ENCODE data around the gene TBC1D10A. TPM values are rescaled to one million over a fixed set of nuclear protein-coding genes. Genes with fewer than 3 reads are reported as not detected.

TBC1D10A gene
- total RNA-seq, 1 donor from 2014 or later: 10.6 TPM

DNA sequence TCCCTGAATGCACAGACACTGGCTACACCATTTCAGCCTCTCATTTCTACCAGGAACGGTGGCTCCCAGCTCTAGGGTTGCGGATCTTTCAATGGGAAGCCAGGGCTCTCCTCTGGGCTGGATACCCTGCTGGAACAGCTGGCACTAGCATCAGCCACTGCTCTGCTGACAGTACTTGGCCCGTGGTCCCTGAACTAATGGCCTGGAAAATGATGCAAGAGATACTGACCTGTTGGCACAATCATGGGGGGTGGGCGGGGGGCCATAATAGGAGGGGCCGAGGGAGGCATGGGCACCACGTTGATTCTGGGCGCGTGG, 10.7 kb upstream of the TBC1D10A start:
- no peak for TF ChIP-seq CTCF (IDR thresholded peaks at IDR 0.05; ENCODE audit: unreplicated experiment)
- no peak for DNase-seq (ENCODE audit: low spot score, unreplicated experiment)
- Mint-ChIP-seq H3K27me3 (no peaks in the 10 kb centered on the region), H3K4me1 (ENCODE audit: low read depth) (no peaks in the 10 kb centered on the region), H3K9me3 (ENCODE audit: low read depth) (no peaks in the 10 kb centered on the region), H3K27ac (no peak overlapping the region), H3K4me3 (ENCODE audit: low read depth) (no peak overlapping the region), H3K36me3 (ENCODE audit: insufficient read depth) (peaks cover 17% of the 10 kb centered on the region)

- DNase-seq (ENCODE audit: low spot score, unreplicated experiment): no peak
- no peak for TF ChIP-seq CTCF (IDR thresholded peaks at IDR 0.05; ENCODE audit: unreplicated experiment)
- H3K36me3 Mint-ChIP-seq (ENCODE audit: insufficient read depth): peaks cover 16% of the 10 kb centered on the region
- H3K4me1 Mint-ChIP-seq (ENCODE audit: low read depth): no peaks in the 10 kb centered on the region
- H3K4me3 Mint-ChIP-seq (ENCODE audit: low read depth): no peak overlapping the region
- no peaks in the 10 kb centered on the region for H3K9me3 Mint-ChIP-seq (ENCODE audit: low read depth)
- H3K27ac Mint-ChIP-seq: no peak overlapping the region
- no peaks in the 10 kb centered on the region for H3K27me3 Mint-ChIP-seq
These were observed 10.2 kb upstream of the TBC1D10A start for GRCh38 chr22:30336752-30337460.

- Mint-ChIP-seq H3K36me3 (ENCODE audit: insufficient read depth) (peaks cover 17% of the 10 kb centered on the region), H3K27me3 (no peaks in the 10 kb centered on the region), H3K9me3 (ENCODE audit: low read depth) (no peaks in the 10 kb centered on the region), H3K4me1 (ENCODE audit: low read depth) (no peaks in the 10 kb centered on the region), H3K27ac (no peak overlapping the region), H3K4me3 (ENCODE audit: low read depth) (no peak overlapping the region)
- no peak for DNase-seq (ENCODE audit: low spot score, unreplicated experiment)
- no peak for TF ChIP-seq CTCF (IDR thresholded peaks at IDR 0.05; ENCODE audit: unreplicated experiment)
These were observed 8.5 kb upstream of the TBC1D10A start for GRCh38 chr22:30335236-30335635.

DNA sequence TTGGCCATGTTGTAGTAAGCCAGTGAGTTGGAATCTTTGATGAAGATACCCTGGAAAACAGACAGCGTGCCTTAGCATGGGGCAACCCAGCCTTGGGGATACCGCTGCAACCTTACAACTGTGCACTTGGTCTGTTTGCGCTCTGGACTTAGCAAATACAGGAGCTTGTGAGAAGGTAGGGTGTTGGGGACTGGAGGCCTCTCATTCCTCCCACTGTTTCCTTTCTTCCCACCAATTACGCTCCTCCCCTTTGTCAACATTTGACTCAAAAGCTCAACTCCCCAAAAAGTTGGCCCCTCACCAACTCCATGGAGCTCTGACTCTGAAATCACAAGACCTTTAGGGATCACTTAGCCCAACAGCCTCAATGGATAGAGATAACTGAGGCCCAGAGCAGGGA, 7.9 kb upstream of the TBC1D10A start:
- TF ChIP-seq CTCF (IDR thresholded peaks at IDR 0.05; ENCODE audit: unreplicated experiment): no peak

DNA sequence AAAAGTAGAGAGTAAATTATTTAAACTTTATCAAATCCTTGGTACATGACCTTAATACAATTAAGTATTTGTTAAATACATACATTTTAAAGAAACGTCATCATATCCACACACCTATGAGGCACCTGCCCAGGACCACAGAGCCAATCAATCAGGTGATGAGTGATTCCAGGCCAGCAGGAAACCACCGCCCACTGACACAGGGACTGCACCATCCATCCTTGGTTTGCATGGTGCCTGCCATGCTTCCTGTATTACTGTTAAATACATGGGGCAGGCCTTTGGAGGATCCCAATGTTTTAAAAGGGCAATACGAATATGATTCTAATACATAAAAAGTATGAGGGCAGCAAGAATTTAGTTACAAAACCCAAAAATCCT, 7.0 kb upstream of the TBC1D10A start:
- Mint-ChIP-seq H3K36me3 (ENCODE audit: insufficient read depth) (peaks cover 12% of the 10 kb centered on the region), H3K4me3 (ENCODE audit: low read depth) (no peak overlapping the region), H3K4me1 (ENCODE audit: low read depth) (no peaks in the 10 kb centered on the region), H3K9me3 (ENCODE audit: low read depth) (no peaks in the 10 kb centered on the region), H3K27me3 (no peaks in the 10 kb centered on the region), H3K27ac (no peak overlapping the region)
- no peak for DNase-seq (ENCODE audit: low spot score, unreplicated experiment)
- TF ChIP-seq CTCF (IDR thresholded peaks at IDR 0.05; ENCODE audit: unreplicated experiment): no peak

More for the DNA sequence above, 7.9 kb upstream of the TBC1D10A start:
- Mint-ChIP-seq H3K4me3 (ENCODE audit: low read depth) (no peak overlapping the region), H3K4me1 (ENCODE audit: low read depth) (no peaks in the 10 kb centered on the region), H3K27me3 (no peaks in the 10 kb centered on the region), H3K9me3 (ENCODE audit: low read depth) (no peaks in the 10 kb centered on the region), H3K27ac (no peak overlapping the region), H3K36me3 (ENCODE audit: insufficient read depth) (peaks cover 16% of the 10 kb centered on the region)
- DNase-seq (ENCODE audit: low spot score, unreplicated experiment): no peak
